Measurements from ENCODE around the gene INTS1. TPM values are rescaled to one million over a fixed set of nuclear protein-coding genes. Genes with fewer than 3 reads are reported as not detected.
A peak's percentile ranks its signal among the peaks of the same experiment; 100 is the strongest.

Gene INTS1
- total and polyA plus RNA-seq, 11 donors: 35.5 to 67.4 (median 45.3) TPM

- Histone ChIP-seq H3K4me3 (no peak overlapping the region), H3K27ac (no peak overlapping the region), H3K36me3 (peaks cover 0 to 98% (median 80%) of the 10 kb centered on the region in 9 donors), H3K27me3 (no peaks in the 10 kb centered on the region), H3K4me1 (peaks cover 0 to 11% (median 2%) of the 10 kb centered on the region in 12 donors), H3K9me3 (no peaks in the 10 kb centered on the region)
- TF ChIP-seq POLR2A (IDR thresholded peaks at IDR 0.05) (no peak), CTCF (IDR thresholded peaks at IDR 0.05) (no peak)
- WGBS, 4 donors: 88 to 94% (median 93%) methylated on average over 15 to 17 of the region's 17 CpGs
- ATAC-seq (no peak), DNase-seq (no peak)
- intact Hi-C loops (cut with DNase I): loop anchor here in 4 of 10 donors (2.0 to 10.0 kb wide), 3 partner anchors 43 to 281 kb away; no protein-coding TSS in a partner anchor
Measured at GRCh38 chr7:1475393-1475792, 28.8 kb downstream of the INTS1 start.

GRCh38 chr7:1474736-1475135 is 29.5 kb downstream of the INTS1 start:
- Histone ChIP-seq H3K36me3 (peaks cover 0 to 98% (median 80%) of the 10 kb centered on the region in 9 donors), H3K27me3 (no peaks in the 10 kb centered on the region), H3K9me3 (no peaks in the 10 kb centered on the region), H3K27ac (no peak overlapping the region), H3K4me3 (no peak overlapping the region), H3K4me1 (peaks cover 0 to 11% (median 2%) of the 10 kb centered on the region in 12 donors)
- intact Hi-C loops (cut with DNase I): loop anchor here in 9 of 10 donors (1.0 to 10.0 kb wide), 5 partner anchors 42 to 280 kb away; no protein-coding TSS in a partner anchor
- DNase-seq (no peak), ATAC-seq (peak in 1 of 4 donors; percentile 6)
- WGBS, 4 donors: 80 to 84% (median 83%) methylated on average over 20 to 24 of the region's 24 CpGs
- TF ChIP-seq CTCF (IDR thresholded peaks at IDR 0.05): no peak
- no peak for TF ChIP-seq POLR2A (IDR thresholded peaks at IDR 0.05)

- no peak for TF ChIP-seq POLR2A (IDR thresholded peaks at IDR 0.05)
- peak; percentile 87 to 96 (median 91) for TF ChIP-seq CTCF (IDR thresholded peaks at IDR 0.05)
- intact Hi-C loops (cut with DNase I): loop anchor here in 9 of 10 donors (1.0 to 10.0 kb wide), 5 partner anchors 42 to 279 kb away; no protein-coding TSS in a partner anchor
- Histone ChIP-seq H3K36me3 (peaks cover 0 to 98% (median 76%) of the 10 kb centered on the region in 9 donors), H3K4me1 (peaks cover 0 to 11% (median 2%) of the 10 kb centered on the region in 12 donors), H3K9me3 (no peaks in the 10 kb centered on the region), H3K27ac (peak overlapping the region in 1 of 12 donors; percentile 26), H3K4me3 (no peak overlapping the region), H3K27me3 (no peaks in the 10 kb centered on the region)
- ATAC-seq (peak; percentile 52 to 79 (median 72)), DNase-seq (peak; percentile 85 to 91 (median 87))
- 35 to 55% (median 39%) methylated on average over 18 to 37 of the region's 37 CpGs for WGBS, 4 donors
Measured at GRCh38 chr7:1473864-1474512, 30.2 kb downstream of the INTS1 start.

- Histone ChIP-seq H3K4me3 (no peak overlapping the region), H3K9me3 (no peaks in the 10 kb centered on the region), H3K27ac (no peak overlapping the region), H3K36me3 (peaks cover 0 to 69% (median 53%) of the 10 kb centered on the region in 9 donors), H3K4me1 (peaks cover 4 to 25% (median 13%) of the 10 kb centered on the region in 12 donors), H3K27me3 (no peaks in the 10 kb centered on the region)
- intact Hi-C loops (cut with DNase I): loop anchor here in 9 of 10 donors (5.0 to 10.0 kb wide), 3 partner anchors 39 to 246 kb away; no protein-coding TSS in a partner anchor
- no peak for DNase-seq
- WGBS, 4 donors: 93 to 97% (median 95%) methylated on average over 16 to 21 of the region's 21 CpGs
- TF ChIP-seq CTCF (IDR thresholded peaks at IDR 0.05) (no peak), POLR2A (IDR thresholded peaks at IDR 0.05) (no peak)
- ATAC-seq: no peak
Measured at GRCh38 chr7:1470901-1471300, 33.3 kb downstream of the INTS1 start.

Data from heart left ventricle (tissue), 16 donors.